ENCODE measurements around the gene ADNP2. TPM values are rescaled to one million over a fixed set of nuclear protein-coding genes. Genes with fewer than 3 reads are reported as not detected.

ADNP2 gene
- total and polyA plus RNA-seq, 2 of the 13 experiments (the other 11 are each of a cell fraction or from before 2014, with no cell fraction given) = 10.8 to 25.5 TPM

DNA sequence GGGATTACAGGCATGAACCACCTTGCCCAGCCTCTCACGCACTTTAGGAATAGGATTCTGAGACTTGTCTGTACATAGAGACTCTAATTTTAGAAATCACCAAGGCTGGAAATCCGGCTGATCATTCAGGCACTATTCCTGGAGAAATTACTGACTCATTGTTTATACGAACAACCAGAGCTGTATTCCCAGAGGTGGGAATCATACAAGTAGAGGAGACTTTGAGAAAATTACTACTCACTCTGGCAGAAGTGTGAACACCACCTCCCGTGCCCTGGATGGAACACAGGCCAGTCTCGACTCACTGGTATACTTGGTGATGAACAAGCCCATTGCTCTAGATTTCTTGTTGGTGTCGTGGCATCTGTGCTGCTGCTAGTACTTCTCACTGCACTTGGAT is 5.8 kb upstream of the ADNP2 start:
- no peaks in the 10 kb centered on the region for H4K20me1 ChIP-seq (ENCODE audit: insufficient read depth, low read length)
- H3K4me2 ChIP-seq (ENCODE audit: low read depth, low read length) = no peak overlapping the region
- WGBS (ENCODE audit: low lambda C conversion rate) = 81% methylated on average over 6 of the region's 6 CpGs
- no peaks in the 10 kb centered on the region for H3K79me2 ChIP-seq (ENCODE audit: insufficient read depth, low read length)
- ATAC-seq (no peak), FAIRE-seq (no peak), DNase-seq (ENCODE audit: low spot score) (no peak)
- H3K4me1 ChIP-seq (ENCODE audit: insufficient read depth, low read length) = peaks cover 52% of the 10 kb centered on the region
- intact Hi-C loops (cut with micrococcal nuclease; ENCODE audit: unreplicated experiment) = no loop called here
- TF ChIP-seq ZNF383 (CRISPR knock-in tag; IDR thresholded peaks at IDR 0.05; ENCODE audit: borderline replicate concordance) = no peak
- TF ChIP-seq, protein P1, sequence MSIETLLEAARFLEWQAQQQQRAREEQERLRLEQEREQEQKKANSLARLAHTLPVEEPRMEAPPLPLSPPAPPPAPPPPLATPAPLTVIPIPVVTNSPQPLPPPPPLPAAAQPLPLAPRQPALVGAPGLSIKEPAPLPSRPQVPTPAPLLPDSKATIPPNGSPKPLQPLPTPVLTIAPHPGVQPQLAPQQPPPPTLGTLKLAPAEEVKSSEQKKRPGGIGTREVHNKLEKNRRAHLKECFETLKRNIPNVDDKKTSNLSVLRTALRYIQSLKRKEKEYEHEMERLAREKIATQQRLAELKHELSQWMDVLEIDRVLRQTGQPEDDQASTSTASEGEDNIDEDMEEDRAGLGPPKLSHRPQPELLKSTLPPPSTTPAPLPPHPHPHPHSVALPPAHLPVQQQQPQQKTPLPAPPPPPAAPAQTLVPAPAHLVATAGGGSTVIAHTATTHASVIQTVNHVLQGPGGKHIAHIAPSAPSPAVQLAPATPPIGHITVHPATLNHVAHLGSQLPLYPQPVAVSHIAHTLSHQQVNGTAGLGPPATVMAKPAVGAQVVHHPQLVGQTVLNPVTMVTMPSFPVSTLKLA (IDR thresholded peaks at IDR 0.05) = no peak
- H3K9ac ChIP-seq (ENCODE audit: insufficient read depth, low read depth, low read length) = no peak overlapping the region
- no peaks in the 10 kb centered on the region for H3K36me3 ChIP-seq (replicated peaks in 1 of 2; ENCODE audit: control insufficient read depth in 1 of 2, insufficient read depth in 2 of 2, low read length in 2 of 2)
- BruUV-seq (replicated peaks) = no TSS peak
- no peak overlapping the region for H2AFZ ChIP-seq (ENCODE audit: low read length)
- POLR2A ChIA-PET = interaction anchor here (2.0 kb wide), 2 partner anchors 10 to 69 kb away, joined by 7 to 8 read pairs; partner anchors contain the start of gene RBFA
- H3K27ac ChIP-seq (ENCODE audit: extremely low read length, insufficient read depth, low read length) = no peak overlapping the region
- no peak overlapping the region for H3K4me3 ChIP-seq (replicated peaks in 1 of 3; ENCODE audit: insufficient read depth in 1 of 3, low read depth in 2 of 3, low read length in 3 of 3)
- CTCF ChIA-PET (ENCODE audit: low intra/inter-chr PET ratio, low total read pairs) = no interaction called here
- H3K27me3 ChIP-seq (ENCODE audit: control insufficient read depth in 1 of 2, insufficient read depth in 2 of 2, low read length in 2 of 2) = no peaks in the 10 kb centered on the region
- in situ Hi-C loops (cut with HindIII; ENCODE audit: extremely low pct_ligation_motif_present, low pct_unique_long_range_greater_than_20kb) = loop anchor here (5.0 to 10.0 kb wide), 2 partner anchors 66 to 168 kb away; no protein-coding TSS in a partner anchor
- H3K9me3 ChIP-seq (ENCODE audit: low read length) = no peaks in the 10 kb centered on the region

DNA sequence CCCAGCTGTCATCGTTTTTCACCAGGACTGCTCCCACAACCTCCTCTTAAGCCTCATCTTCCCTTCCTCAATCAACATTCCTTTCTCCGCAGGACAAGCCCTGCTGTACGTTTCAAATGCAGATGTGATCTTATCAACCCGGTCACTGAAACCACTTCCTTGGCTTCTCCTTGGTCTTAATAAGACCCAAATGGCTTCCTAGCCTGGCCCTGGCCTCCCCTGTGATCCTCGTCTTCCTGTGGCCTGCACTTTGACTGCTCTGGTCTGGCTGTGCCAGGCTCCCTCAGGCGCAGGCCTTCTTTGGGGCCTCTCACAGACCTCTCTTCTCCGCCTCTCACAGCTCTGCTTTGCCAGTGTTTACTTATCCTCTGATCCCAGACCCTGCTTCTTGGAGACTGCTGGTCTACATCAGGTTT is 4.7 kb upstream of the ADNP2 start:
- Histone ChIP-seq H3K27me3 (ENCODE audit: control insufficient read depth in 1 of 2, insufficient read depth in 2 of 2, low read length in 2 of 2) (no peaks in the 10 kb centered on the region), H4K20me1 (ENCODE audit: insufficient read depth, low read length) (no peaks in the 10 kb centered on the region), H3K79me2 (ENCODE audit: insufficient read depth, low read length) (no peaks in the 10 kb centered on the region), H3K9me3 (ENCODE audit: low read length) (no peaks in the 10 kb centered on the region), H3K4me3 (replicated peaks in 1 of 3; ENCODE audit: insufficient read depth in 1 of 3, low read depth in 2 of 3, low read length in 3 of 3) (peak overlapping the region; percentile 24 to 61 (median 48); a peak in 5 of 6 replicates), H3K4me1 (ENCODE audit: insufficient read depth, low read length) (peaks cover 60% of the 10 kb centered on the region), H3K36me3 (replicated peaks in 1 of 2; ENCODE audit: control insufficient read depth in 1 of 2, insufficient read depth in 2 of 2, low read length in 2 of 2) (no peaks in the 10 kb centered on the region), H3K27ac (ENCODE audit: extremely low read length, insufficient read depth, low read length) (peak overlapping the region; percentile 17), H3K9ac (ENCODE audit: insufficient read depth, low read depth, low read length) (peak overlapping the region; percentile 55), H3K4me2 (ENCODE audit: low read depth, low read length) (peak overlapping the region; percentile 87), H2AFZ (ENCODE audit: low read length) (peak overlapping the region; percentile 75)
- intact Hi-C loops (cut with micrococcal nuclease; ENCODE audit: unreplicated experiment) = loop anchor here (2.0 kb wide), 2 partner anchors 116 to 170 kb away; partner anchors contain the start of gene TXNL4A
- 5% methylated on average over 7 of the region's 7 CpGs for WGBS (ENCODE audit: low lambda C conversion rate)
- BruUV-seq (replicated peaks) = no TSS peak
- CTCF ChIA-PET (ENCODE audit: low intra/inter-chr PET ratio, low total read pairs) = no interaction called here
- POLR2A ChIA-PET = interaction anchor here (1.4 to 2.0 kb wide), 3 partner anchors 9 to 170 kb away, joined by 5 to 8 read pairs (median 7); partner anchors contain the start of gene RBFA
- in situ Hi-C loops (cut with HindIII; ENCODE audit: extremely low pct_ligation_motif_present, low pct_unique_long_range_greater_than_20kb) = loop anchor here (5.0 to 10.0 kb wide), 2 partner anchors 67 to 170 kb away; no protein-coding TSS in a partner anchor
- DNase-seq (ENCODE audit: low spot score) (peak; percentile 30), FAIRE-seq (peak; percentile 78), ATAC-seq (peak; percentile 65)
- TF ChIP-seq, protein P2, sequence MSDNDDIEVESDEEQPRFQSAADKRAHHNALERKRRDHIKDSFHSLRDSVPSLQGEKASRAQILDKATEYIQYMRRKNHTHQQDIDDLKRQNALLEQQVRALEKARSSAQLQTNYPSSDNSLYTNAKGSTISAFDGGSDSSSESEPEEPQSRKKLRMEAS (IDR thresholded peaks at IDR 0.05) = peak; percentile 58; the same call in 1 of the 2 replicates
- TF ChIP-seq ZNF331 (CRISPR knock-in tag; IDR thresholded peaks at IDR 0.05) (no peak), ZFY (CRISPR knock-in tag; IDR thresholded peaks at IDR 0.05) (peak; percentile 86), MED1 (CRISPR knock-in tag; IDR thresholded peaks at IDR 0.05) (0 out of 2 replicates have a peak, but pooled peaks have one; percentile 17), ZNF616 (CRISPR knock-in tag; IDR thresholded peaks at IDR 0.05; ENCODE audit: low read depth) (no peak), KDM2A (CRISPR knock-in tag; IDR thresholded peaks at IDR 0.05; ENCODE audit: borderline replicate concordance, low read depth) (0 out of 2 replicates have a peak, but pooled peaks have one; percentile 18), RARA (CRISPR knock-in tag; IDR thresholded peaks at IDR 0.05) (no peak), FOXA3 (CRISPR knock-in tag; IDR thresholded peaks at IDR 0.05) (peak; percentile 42; the same call in 1 of the 2 replicates), HDAC1 (CRISPR knock-in tag; IDR thresholded peaks at IDR 0.05) (peak; percentile 38; the same call in 1 of the 2 replicates)
- TF ChIP-seq, protein P3, sequence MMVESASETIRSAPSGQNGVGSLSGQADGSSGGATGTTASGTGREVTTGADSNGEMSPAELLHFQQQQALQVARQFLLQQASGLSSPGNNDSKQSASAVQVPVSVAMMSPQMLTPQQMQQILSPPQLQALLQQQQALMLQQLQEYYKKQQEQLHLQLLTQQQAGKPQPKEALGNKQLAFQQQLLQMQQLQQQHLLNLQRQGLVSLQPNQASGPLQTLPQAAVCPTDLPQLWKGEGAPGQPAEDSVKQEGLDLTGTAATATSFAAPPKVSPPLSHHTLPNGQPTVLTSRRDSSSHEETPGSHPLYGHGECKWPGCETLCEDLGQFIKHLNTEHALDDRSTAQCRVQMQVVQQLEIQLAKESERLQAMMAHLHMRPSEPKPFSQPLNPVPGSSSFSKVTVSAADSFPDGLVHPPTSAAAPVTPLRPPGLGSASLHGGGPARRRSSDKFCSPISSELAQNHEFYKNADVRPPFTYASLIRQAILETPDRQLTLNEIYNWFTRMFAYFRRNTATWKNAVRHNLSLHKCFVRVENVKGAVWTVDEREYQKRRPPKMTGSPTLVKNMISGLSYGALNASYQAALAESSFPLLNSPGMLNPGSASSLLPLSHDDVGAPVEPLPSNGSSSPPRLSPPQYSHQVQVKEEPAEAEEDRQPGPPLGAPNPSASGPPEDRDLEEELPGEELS (CRISPR knock-in tag; IDR thresholded peaks at IDR 0.05) = peak; percentile 43; the same call in 1 of the 2 replicates
